ENCODE results near the gene WDR70. TPM values are rescaled to one million over a fixed set of nuclear protein-coding genes. Genes with fewer than 3 reads are reported as not detected.

WDR70 gene
- total RNA-seq, 6 experiments from 2014 or later, result 8.8 to 13.4 (median 11.3) TPM

GRCh38 chr5:37770786-37771185 lies 391.7 kb downstream of the WDR70 start:
- Histone ChIP-seq H3K27ac (peak overlapping the region in 2 of 3 donors; percentile 41 to 59), H3K4me1 (peaks cover 0 to 35% (median 17%) of the 10 kb centered on the region in 4 donors), H3K36me3 (no peaks in the 10 kb centered on the region), H3K4me3 (no peak overlapping the region), H3K9me3 (no peaks in the 10 kb centered on the region), H3K27me3 (no peaks in the 10 kb centered on the region)
- no peak for TF ChIP-seq CTCF (IDR thresholded peaks at IDR 0.05)
- intact Hi-C loops (cut with DNase I), result no loop called here
- no peak for DNase-seq
- no peak for ATAC-seq
- WGBS (ENCODE audit: insufficient coverage, low coverage, low lambda C conversion rate, missing lambda C conversion rate), result 11% methylated on average over 1 of the region's 1 CpG

GRCh38 chr5:37771203-37771611 lies 392.1 kb downstream of the WDR70 start:
- WGBS (ENCODE audit: insufficient coverage, low coverage, low lambda C conversion rate, missing lambda C conversion rate), result 45% methylated on average over 2 of the region's 3 CpGs
- peaks cover 0 to 35% (median 17%) of the 10 kb centered on the region in 4 donors for H3K4me1 ChIP-seq
- DNase-seq (peak; percentile 32 to 88 (median 79)), ATAC-seq (peak; percentile 59 to 79 (median 74))
- no peak overlapping the region for H3K4me3 ChIP-seq
- no peaks in the 10 kb centered on the region for H3K27me3 ChIP-seq
- H3K27ac ChIP-seq, result peak overlapping the region in 2 of 3 donors; percentile 41 to 59
- TF ChIP-seq POLR2A (IDR thresholded peaks at IDR 0.05) (no peak), CTCF (IDR thresholded peaks at IDR 0.05) (no peak)
- intact Hi-C loops (cut with DNase I), result no loop called here
- H3K36me3 ChIP-seq, result no peaks in the 10 kb centered on the region
- H3K9me3 ChIP-seq, result no peaks in the 10 kb centered on the region

GRCh38 chr5:37771731-37772130 lies 392.6 kb downstream of the WDR70 start:
- no peaks in the 10 kb centered on the region for H3K27me3 ChIP-seq
- peak overlapping the region in 1 of 3 donors; percentile 59 for H3K27ac ChIP-seq
- DNase-seq (no peak), ATAC-seq (no peak)
- no peaks in the 10 kb centered on the region for H3K36me3 ChIP-seq
- 36% methylated on average over 1 of the region's 2 CpGs for WGBS (ENCODE audit: insufficient coverage, low coverage, low lambda C conversion rate, missing lambda C conversion rate)
- no peak for TF ChIP-seq POLR2A (IDR thresholded peaks at IDR 0.05)
- no peak for TF ChIP-seq CTCF (IDR thresholded peaks at IDR 0.05)
- H3K9me3 ChIP-seq, result no peaks in the 10 kb centered on the region
- intact Hi-C loops (cut with DNase I), result no loop called here
- H3K4me1 ChIP-seq, result peaks cover 0 to 35% (median 17%) of the 10 kb centered on the region in 4 donors
- H3K4me3 ChIP-seq, result no peak overlapping the region

- Histone ChIP-seq H3K36me3 (no peaks in the 10 kb centered on the region), H3K4me3 (no peak overlapping the region), H3K9me3 (no peaks in the 10 kb centered on the region), H3K4me1 (peaks cover 0 to 35% (median 17%) of the 10 kb centered on the region in 4 donors), H3K27me3 (no peaks in the 10 kb centered on the region), H3K27ac (no peak overlapping the region)
- 85% methylated on average over 2 of the region's 2 CpGs for WGBS (ENCODE audit: insufficient coverage, low coverage, low lambda C conversion rate, missing lambda C conversion rate)
- intact Hi-C loops (cut with DNase I), result no loop called here
- no peak for TF ChIP-seq POLR2A (IDR thresholded peaks at IDR 0.05)
- TF ChIP-seq CTCF (IDR thresholded peaks at IDR 0.05), result no peak
- DNase-seq (no peak), ATAC-seq (no peak)
Observed at GRCh38 chr5:37772255-37772654, 393.1 kb downstream of the WDR70 start.

GRCh38 chr5:37773809-37774208 lies 394.7 kb downstream of the WDR70 start:
- WGBS (ENCODE audit: insufficient coverage, low coverage, low lambda C conversion rate, missing lambda C conversion rate), result 89% methylated on average over 1 of the region's 1 CpG
- Histone ChIP-seq H3K4me3 (no peak overlapping the region), H3K36me3 (no peaks in the 10 kb centered on the region), H3K4me1 (peaks cover 0 to 30% (median 13%) of the 10 kb centered on the region in 4 donors), H3K27me3 (no peaks in the 10 kb centered on the region), H3K27ac (no peak overlapping the region), H3K9me3 (no peaks in the 10 kb centered on the region)
- ATAC-seq (no peak), DNase-seq (no peak)
- TF ChIP-seq POLR2A (IDR thresholded peaks at IDR 0.05), result no peak
- TF ChIP-seq CTCF (IDR thresholded peaks at IDR 0.05), result no peak
- intact Hi-C loops (cut with DNase I), result no loop called here
